CD4-positive, alpha-beta T cell (primary cell): ENCODE measurements around the gene FBXO27. TPM values are rescaled to one million over a fixed set of nuclear protein-coding genes. Genes with fewer than 3 reads are reported as not detected.

Experiments
- ATAC-seq: fragments of 200-7000 bp; cut with Tn5 transposase; one replicate; pipeline ENCODE4 v1.10.0; 2022; ENCODE audit warnings: mild to moderate bottlenecking; ENCODE audit not compliant: poor library complexity
- CTCF ChIA-PET: fragments of 350-600 bp; sonication (Branson Sonifier 250); formaldehyde crosslinking; loops from one replicate; lab custom pipeline; 2021; ENCODE audit warnings: antibody characterized with exemption, inconsistent platforms; lab: Charles Lee
- POLR2A ChIA-PET: fragments of 350-600 bp; sonication (Branson Sonifier 250); formaldehyde crosslinking; loops from one replicate; lab custom pipeline; 2021; ENCODE audit warnings: antibody characterized with exemption, inconsistent platforms; lab: Charles Lee
- DNase-seq, 14 experiments: peaks; one replicate each; pipeline ENCODE4 v3.0.0-alpha.2; 2013 to 2020; ENCODE audit warnings: mixed read lengths in 2 of 14
- H3K27ac ChIP-seq, 2 donors: one replicate each; pipeline versions ENCODE4 v1.5.1 to v1.7.0; 2013; ENCODE audit warnings: low read length in 2 of 2, low read depth in 1 of 2, mild to moderate bottlenecking in 1 of 2
- H3K27me3 ChIP-seq, 2 experiments: 1 replicate in 1 of 2; 2 replicates in 1 of 2; pipeline versions ENCODE4 v1.6.1 to v1.7.0; 2013; ENCODE audit warnings: low read length in 2 of 2, control low read depth in 1 of 2, mild to moderate bottlenecking in 1 of 2, moderate library complexity in 1 of 2; ENCODE audit not compliant: insufficient read depth in 2 of 2, control insufficient read depth in 1 of 2
- H3K36me3 ChIP-seq: one replicate; pipeline ENCODE4 v1.6.1; 2013; ENCODE audit warnings: low read length, control low read depth; ENCODE audit not compliant: insufficient read depth
- H3K4me1 ChIP-seq: one replicate; pipeline ENCODE4 v1.6.1; 2013; ENCODE audit warnings: low read length, control low read depth; ENCODE audit not compliant: insufficient read depth
- H3K4me3 ChIP-seq: one replicate; pipeline ENCODE4 v1.5.1; 2013; ENCODE audit warnings: mild to moderate bottlenecking, low read length, moderate library complexity
- H3K9me3 ChIP-seq, 2 experiments: 1 replicate in 1 of 2; 2 replicates in 1 of 2; pipeline versions ENCODE4 v1.6.1 to v1.7.0; 2013; ENCODE audit warnings: low read length in 2 of 2, mild to moderate bottlenecking in 2 of 2, control low read depth in 1 of 2, moderate library complexity in 1 of 2; ENCODE audit not compliant: control insufficient read depth in 1 of 2, insufficient read depth in 1 of 2
- H3K27ac Mint-ChIP-seq: one replicate; pipeline ENCODE4 v1.8.0; 2020; ENCODE audit warnings: mixed read lengths
- H3K27me3 Mint-ChIP-seq: one replicate; pipeline ENCODE4 v1.8.0; 2021; ENCODE audit warnings: mixed read lengths
- H3K36me3 Mint-ChIP-seq: one replicate; pipeline ENCODE4 v1.8.0; 2021; ENCODE audit warnings: low read depth, mixed read lengths
- H3K4me1 Mint-ChIP-seq: one replicate; pipeline ENCODE4 v1.8.0; 2021; ENCODE audit warnings: low read depth, mixed read lengths
- H3K4me3 Mint-ChIP-seq: one replicate; pipeline ENCODE4 v1.8.0; 2020; ENCODE audit warnings: mild to moderate bottlenecking, mixed read lengths
- H3K9me3 Mint-ChIP-seq: one replicate; pipeline ENCODE4 v1.8.0; 2020; ENCODE audit warnings: mixed read lengths
- CTCF ChIP-seq: fragments of 200-600 bp; IDR thresholded peaks from one replicate; pipeline ENCODE4 v1.8.0; 2022; ENCODE audit warnings: antibody characterized with exemption, mild to moderate bottlenecking
- intact Hi-C, 2 experiments: fragments of 100-400 bp; cut with DNase I in 1 of 2; cut with micrococcal nuclease in 1 of 2; formaldehyde crosslinking; loops; one replicate each; pipeline versions ENCODE4 v1.15.1 to v1.9.0; 2023 to 2025; cut with DNase I, micrococcal nuclease
- total RNA-seq, 174 experiments: library from RNA in 2 of 174; stranded (reverse) in 2 of 174; gene quantifications; one replicate each; pipeline ENCODE4 v1.2.3 and lab custom pipeline; 2021 to 2026

The FBXO27 gene
- total RNA-seq, 2 experiments from 2014 or later: 0.11 TPM; not detected in 1

- intact Hi-C loops: loop anchor here (2.0 to 5.0 kb wide), 4 partner anchors 58 to 274 kb away; no protein-coding TSS in a partner anchor
- Histone ChIP-seq H3K4me3 (no peak overlapping the region), H3K27ac (no peak overlapping the region), H3K36me3 (no peaks in the 10 kb centered on the region), H3K27me3 (no peaks in the 10 kb centered on the region), H3K4me1 (peaks cover 6% of the 10 kb centered on the region), H3K9me3 (peaks cover 0 to 9% of the 10 kb centered on the region in 2 experiments)
- CTCF ChIA-PET: interaction anchor here (0.7 to 1.4 kb wide), 6 partner anchors 11 to 58 kb away, joined by 3 to 8 read pairs (median 4); no protein-coding TSS in a partner anchor
- H3K9me3 Mint-ChIP-seq: no peaks in the 10 kb centered on the region
- no peaks in the 10 kb centered on the region for H3K36me3 Mint-ChIP-seq
- H3K4me3 Mint-ChIP-seq: no peak overlapping the region
- no peak for TF ChIP-seq CTCF
- H3K27ac Mint-ChIP-seq: no peak overlapping the region
- ATAC-seq (no peak), DNase-seq (no peak)
- POLR2A ChIA-PET: no interaction called here
- H3K27me3 Mint-ChIP-seq: peaks cover 4% of the 10 kb centered on the region
- H3K4me1 Mint-ChIP-seq: no peaks in the 10 kb centered on the region
Measured at GRCh38 chr19:39052846-39053245, 20.5 kb upstream of the FBXO27 start.

- H3K27ac ChIP-seq: no peak overlapping the region
- H3K4me3 ChIP-seq: no peak overlapping the region
- peaks cover 4% of the 10 kb centered on the region for H3K27me3 Mint-ChIP-seq
- DNase-seq (peak; percentile 46 to 83 (median 66)), ATAC-seq (peak; percentile 41)
- no peaks in the 10 kb centered on the region for H3K27me3 ChIP-seq
- ChIA-PET CTCF (interaction anchor here (0.6 to 1.4 kb wide), 12 partner anchors 8 to 276 kb away, joined by 3 to 8 read pairs (median 3); no protein-coding TSS in a partner anchor), POLR2A (no interaction called here)
- H3K4me3 Mint-ChIP-seq: no peak overlapping the region
- H3K9me3 ChIP-seq: peaks cover 0 to 9% of the 10 kb centered on the region in 2 experiments
- H3K4me1 Mint-ChIP-seq: no peaks in the 10 kb centered on the region
- H3K4me1 ChIP-seq: peaks cover 6% of the 10 kb centered on the region
- H3K36me3 ChIP-seq: no peaks in the 10 kb centered on the region
- intact Hi-C loops: loop anchor here (2.0 to 5.0 kb wide), 4 partner anchors 59 to 275 kb away; no protein-coding TSS in a partner anchor
- no peaks in the 10 kb centered on the region for H3K36me3 Mint-ChIP-seq
- no peaks in the 10 kb centered on the region for H3K9me3 Mint-ChIP-seq
- no peak overlapping the region for H3K27ac Mint-ChIP-seq
- peak; percentile 88 for TF ChIP-seq CTCF
Measured at GRCh38 chr19:39052243-39052746, 19.9 kb upstream of the FBXO27 start.

GRCh38 chr19:39047073-39047472, 14.7 kb upstream of the FBXO27 start:
- no peak for DNase-seq
- Histone ChIP-seq H3K27me3 (no peaks in the 10 kb centered on the region), H3K4me3 (no peak overlapping the region), H3K4me1 (no peaks in the 10 kb centered on the region), H3K9me3 (no peaks in the 10 kb centered on the region), H3K36me3 (no peaks in the 10 kb centered on the region), H3K27ac (no peak overlapping the region)
- Mint-ChIP-seq H3K4me3 (no peak overlapping the region), H3K9me3 (no peaks in the 10 kb centered on the region), H3K4me1 (no peaks in the 10 kb centered on the region), H3K27ac (no peak overlapping the region), H3K36me3 (no peaks in the 10 kb centered on the region), H3K27me3 (peaks cover 4% of the 10 kb centered on the region)
- no peak for ATAC-seq
- intact Hi-C loops: no loop called here
- CTCF ChIA-PET: interaction anchor here (0.6 kb wide), 1 partner anchor 393 kb away, joined by 3 read pairs; no protein-coding TSS in a partner anchor
- TF ChIP-seq CTCF: no peak
- POLR2A ChIA-PET: no interaction called here
